ENCODE measurements around the gene ADIPOR2. TPM values are rescaled to one million over a fixed set of nuclear protein-coding genes. Genes with fewer than 3 reads are reported as not detected.

Gene ADIPOR2, protein sequence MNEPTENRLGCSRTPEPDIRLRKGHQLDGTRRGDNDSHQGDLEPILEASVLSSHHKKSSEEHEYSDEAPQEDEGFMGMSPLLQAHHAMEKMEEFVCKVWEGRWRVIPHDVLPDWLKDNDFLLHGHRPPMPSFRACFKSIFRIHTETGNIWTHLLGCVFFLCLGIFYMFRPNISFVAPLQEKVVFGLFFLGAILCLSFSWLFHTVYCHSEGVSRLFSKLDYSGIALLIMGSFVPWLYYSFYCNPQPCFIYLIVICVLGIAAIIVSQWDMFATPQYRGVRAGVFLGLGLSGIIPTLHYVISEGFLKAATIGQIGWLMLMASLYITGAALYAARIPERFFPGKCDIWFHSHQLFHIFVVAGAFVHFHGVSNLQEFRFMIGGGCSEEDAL
- total RNA-seq (2022) = 50.4 and 58.5 TPM in 2 replicates
- Bru-seq, nascent RNA = percentile 84 among the genes with signal in this experiment
- BruChase-seq, experiment 1, labeled RNA remaining after a 6-hour chase = percentile 81 among the genes with signal in this experiment
- percentile 77 among the genes with signal in this experiment for BruChase-seq, experiment 2, labeled RNA remaining after a 2-hour chase
- long read RNA-seq, full-length matches to known transcripts = 1 of 13 reads
- long read RNA-seq, partial matches to known transcripts = 12 of 13 reads
- long read RNA-seq, other reads (novel, unspliced or antisense) = 0 of 13 reads

DNA sequence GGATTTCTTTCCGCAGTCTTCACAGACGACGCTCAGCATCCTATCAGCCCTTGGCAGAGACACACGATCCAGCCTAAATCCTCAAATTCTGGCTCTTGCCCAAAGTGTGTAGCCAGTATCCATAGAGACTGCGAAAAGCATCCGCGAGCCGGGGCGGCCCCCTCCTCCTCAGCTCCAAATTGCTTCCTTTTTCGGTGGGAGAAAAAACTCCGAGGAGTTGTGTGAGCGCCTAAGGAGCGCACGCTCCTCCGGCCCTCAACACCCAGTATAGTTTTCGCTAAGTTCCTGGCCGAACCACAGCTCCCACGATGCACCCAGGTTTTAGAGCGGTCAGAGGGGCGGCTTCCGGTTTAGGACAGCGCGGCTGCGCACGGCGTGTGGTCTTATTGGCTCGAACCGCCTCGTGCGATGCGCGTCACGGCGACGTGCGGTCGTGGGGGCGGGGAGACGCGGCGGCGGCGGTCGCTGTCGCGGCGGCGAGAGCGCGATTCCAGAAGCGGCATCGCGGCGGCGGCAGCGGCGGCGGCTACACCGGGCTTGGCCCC, at the start of gene ADIPOR2:
ADIPOR2 (plus strand) TSS at position 493 of the 545 bp plus-strand sequence. CDS start 63,274 bp downstream, outside the sequence.
- DNase-seq (ENCODE audit: unreplicated experiment) = peak; percentile 97
- Mint-ChIP-seq H3K4me1 (ENCODE audit: insufficient read depth, unreplicated experiment) (peaks cover 8% of the 10 kb centered on the region), H3K4me3 (ENCODE audit: unreplicated experiment) (peak within 1 kb of the TSS; percentile 80), H3K9me3 (ENCODE audit: unreplicated experiment) (no peaks in the 10 kb centered on the region), H3K27me3 (ENCODE audit: insufficient read depth, unreplicated experiment) (no peaks in the 10 kb centered on the region), H3K27ac (ENCODE audit: low read depth, unreplicated experiment) (peak within 1 kb of the TSS; percentile 98), H3K36me3 (ENCODE audit: insufficient read depth, unreplicated experiment) (peaks cover 16% of the 10 kb centered on the region)
- TF ChIP-seq, protein P1, sequence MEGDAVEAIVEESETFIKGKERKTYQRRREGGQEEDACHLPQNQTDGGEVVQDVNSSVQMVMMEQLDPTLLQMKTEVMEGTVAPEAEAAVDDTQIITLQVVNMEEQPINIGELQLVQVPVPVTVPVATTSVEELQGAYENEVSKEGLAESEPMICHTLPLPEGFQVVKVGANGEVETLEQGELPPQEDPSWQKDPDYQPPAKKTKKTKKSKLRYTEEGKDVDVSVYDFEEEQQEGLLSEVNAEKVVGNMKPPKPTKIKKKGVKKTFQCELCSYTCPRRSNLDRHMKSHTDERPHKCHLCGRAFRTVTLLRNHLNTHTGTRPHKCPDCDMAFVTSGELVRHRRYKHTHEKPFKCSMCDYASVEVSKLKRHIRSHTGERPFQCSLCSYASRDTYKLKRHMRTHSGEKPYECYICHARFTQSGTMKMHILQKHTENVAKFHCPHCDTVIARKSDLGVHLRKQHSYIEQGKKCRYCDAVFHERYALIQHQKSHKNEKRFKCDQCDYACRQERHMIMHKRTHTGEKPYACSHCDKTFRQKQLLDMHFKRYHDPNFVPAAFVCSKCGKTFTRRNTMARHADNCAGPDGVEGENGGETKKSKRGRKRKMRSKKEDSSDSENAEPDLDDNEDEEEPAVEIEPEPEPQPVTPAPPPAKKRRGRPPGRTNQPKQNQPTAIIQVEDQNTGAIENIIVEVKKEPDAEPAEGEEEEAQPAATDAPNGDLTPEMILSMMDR (IDR thresholded peaks at IDR 0.05; ENCODE audit: unreplicated experiment) = no peak
- POLR2A ChIA-PET = interaction anchor here (0.7 to 4.1 kb wide), 17 partner anchors 7 to 98 kb away, joined by 3 to 53 read pairs (median 4); no protein-coding TSS in a partner anchor
- BruUV-seq (replicated peaks) = no TSS peak
- CTCF ChIA-PET = interaction anchor here (0.6 to 1.7 kb wide), 9 partner anchors 18 to 250 kb away, joined by 3 to 6 read pairs (median 4); no protein-coding TSS in a partner anchor
- intact Hi-C loops (cut with micrococcal nuclease) = loop anchor here (1.0 to 2.0 kb wide), 3 partner anchors 38 to 101 kb away; no protein-coding TSS in a partner anchor

DNA sequence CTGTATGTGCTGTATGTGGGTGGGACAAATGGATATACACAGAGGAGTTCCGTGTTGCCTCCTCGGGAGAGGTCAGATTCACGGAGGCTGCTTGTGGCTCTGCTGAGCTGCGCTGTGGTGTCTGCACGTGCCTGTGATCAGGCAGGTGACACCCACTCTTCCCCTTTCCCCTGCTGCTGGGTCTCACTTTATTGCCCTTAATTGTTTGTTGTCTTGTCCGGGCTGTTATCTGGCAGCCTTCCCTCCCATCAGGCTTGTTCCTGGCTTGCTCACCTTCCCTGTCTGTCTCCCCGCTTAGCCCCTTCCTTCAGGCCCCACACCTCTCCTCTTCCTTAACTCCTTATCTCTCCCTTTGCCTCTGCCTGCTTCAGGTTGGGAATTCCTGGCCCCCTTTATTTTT, 48.4 kb upstream of the ADIPOR2 start:
- H3K27me3 Mint-ChIP-seq (ENCODE audit: insufficient read depth, unreplicated experiment) = no peaks in the 10 kb centered on the region
- no peaks in the 10 kb centered on the region for H3K4me1 Mint-ChIP-seq (ENCODE audit: insufficient read depth, unreplicated experiment)
- no peak overlapping the region for H3K27ac Mint-ChIP-seq (ENCODE audit: low read depth, unreplicated experiment)
- H3K36me3 Mint-ChIP-seq (ENCODE audit: insufficient read depth, unreplicated experiment) = no peaks in the 10 kb centered on the region
- ChIA-PET POLR2A (no interaction called here), CTCF (interaction anchor here (0.6 to 17.9 kb wide), 4 partner anchors 7 to 297 kb away, joined by 3 to 341 read pairs (median 72); no protein-coding TSS in a partner anchor)
- DNase-seq (ENCODE audit: unreplicated experiment) = no peak
- no peaks in the 10 kb centered on the region for H3K9me3 Mint-ChIP-seq (ENCODE audit: unreplicated experiment)
- BruUV-seq (replicated peaks) = no TSS peak
- intact Hi-C loops (cut with micrococcal nuclease) = no loop called here
- no peak overlapping the region for H3K4me3 Mint-ChIP-seq (ENCODE audit: unreplicated experiment)
- TF ChIP-seq, protein P1 (IDR thresholded peaks at IDR 0.05; ENCODE audit: unreplicated experiment) = no peak

DNA sequence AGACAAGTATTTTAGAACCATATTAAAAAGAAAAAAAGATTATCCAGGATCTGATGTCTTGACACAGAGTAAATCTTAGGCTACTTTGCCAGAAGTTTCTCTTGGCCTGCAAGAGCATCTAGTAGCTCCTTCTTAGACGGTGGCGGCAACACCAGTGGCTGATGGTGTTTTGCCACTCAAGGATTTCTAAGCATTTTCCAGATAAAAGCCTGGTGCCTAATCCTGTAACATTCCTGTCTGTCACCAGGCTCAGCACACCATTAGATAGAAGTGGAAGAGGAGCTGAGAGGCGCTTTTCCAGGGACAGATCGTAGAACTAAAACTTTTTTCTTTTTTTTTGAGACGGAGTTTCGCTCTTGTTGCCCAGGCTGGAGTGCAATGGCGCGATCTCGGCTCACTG, 47.8 kb upstream of the ADIPOR2 start:
- no peaks in the 10 kb centered on the region for H3K27me3 Mint-ChIP-seq (ENCODE audit: insufficient read depth, unreplicated experiment)
- H3K27ac Mint-ChIP-seq (ENCODE audit: low read depth, unreplicated experiment) = no peak overlapping the region
- intact Hi-C loops (cut with micrococcal nuclease) = no loop called here
- no peaks in the 10 kb centered on the region for H3K36me3 Mint-ChIP-seq (ENCODE audit: insufficient read depth, unreplicated experiment)
- ChIA-PET CTCF (interaction anchor here (0.6 to 17.9 kb wide), 5 partner anchors 8 to 297 kb away, joined by 3 to 341 read pairs (median 4); no protein-coding TSS in a partner anchor), POLR2A (interaction anchor here (1.0 kb wide), 1 partner anchor 8 kb away, joined by 3 read pairs; no protein-coding TSS in a partner anchor)
- no peak for DNase-seq (ENCODE audit: unreplicated experiment)
- TF ChIP-seq, protein P1 (IDR thresholded peaks at IDR 0.05; ENCODE audit: unreplicated experiment) = no peak
- no TSS peak for BruUV-seq (replicated peaks)
- no peaks in the 10 kb centered on the region for H3K9me3 Mint-ChIP-seq (ENCODE audit: unreplicated experiment)
- H3K4me1 Mint-ChIP-seq (ENCODE audit: insufficient read depth, unreplicated experiment) = no peaks in the 10 kb centered on the region
- H3K4me3 Mint-ChIP-seq (ENCODE audit: unreplicated experiment) = no peak overlapping the region
